ENCODE measurements around the gene RECQL5.

DNA sequence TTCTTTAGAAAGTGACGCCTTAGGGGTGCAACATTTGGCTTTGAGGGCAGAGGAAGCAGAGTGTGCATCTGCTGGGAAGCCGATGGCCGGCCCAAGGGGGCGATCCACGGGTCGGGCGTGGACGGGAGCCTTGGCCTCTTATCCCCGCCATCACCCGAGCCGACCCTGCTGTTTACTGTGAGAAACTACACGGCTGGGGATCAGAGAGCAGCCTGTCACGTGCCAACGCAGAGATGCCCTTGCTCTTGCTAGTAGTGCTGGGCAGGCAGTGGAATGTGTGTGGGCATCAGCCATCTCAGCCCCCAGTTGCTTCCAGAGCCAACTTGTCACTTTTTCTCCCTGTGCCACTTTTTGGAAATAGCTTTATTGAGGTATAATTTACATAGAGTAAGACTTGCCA, 27.6 kb upstream of the RECQL5 start:
- TF ChIP-seq GABPA (IDR thresholded peaks at IDR 0.05; ENCODE audit: borderline replicate concordance, insufficient read depth, low read length) (no peak), CBX8 (IDR thresholded peaks at IDR 0.05; ENCODE audit: borderline replicate concordance, low read depth, low read length) (no peak), HDAC2 (IDR thresholded peaks at IDR 0.05; ENCODE audit: borderline replicate concordance in 1 of 2, low read depth in 2 of 2, low read length in 2 of 2) (no peak), RAD21 (IDR thresholded peaks at IDR 0.05 in 1 of 2, conservative IDR thresholded peaks at IDR 0.05 in 1 of 2; ENCODE audit: low read depth in 2 of 2, low read length in 2 of 2) (no peak)
- TF ChIP-seq, protein P1, sequence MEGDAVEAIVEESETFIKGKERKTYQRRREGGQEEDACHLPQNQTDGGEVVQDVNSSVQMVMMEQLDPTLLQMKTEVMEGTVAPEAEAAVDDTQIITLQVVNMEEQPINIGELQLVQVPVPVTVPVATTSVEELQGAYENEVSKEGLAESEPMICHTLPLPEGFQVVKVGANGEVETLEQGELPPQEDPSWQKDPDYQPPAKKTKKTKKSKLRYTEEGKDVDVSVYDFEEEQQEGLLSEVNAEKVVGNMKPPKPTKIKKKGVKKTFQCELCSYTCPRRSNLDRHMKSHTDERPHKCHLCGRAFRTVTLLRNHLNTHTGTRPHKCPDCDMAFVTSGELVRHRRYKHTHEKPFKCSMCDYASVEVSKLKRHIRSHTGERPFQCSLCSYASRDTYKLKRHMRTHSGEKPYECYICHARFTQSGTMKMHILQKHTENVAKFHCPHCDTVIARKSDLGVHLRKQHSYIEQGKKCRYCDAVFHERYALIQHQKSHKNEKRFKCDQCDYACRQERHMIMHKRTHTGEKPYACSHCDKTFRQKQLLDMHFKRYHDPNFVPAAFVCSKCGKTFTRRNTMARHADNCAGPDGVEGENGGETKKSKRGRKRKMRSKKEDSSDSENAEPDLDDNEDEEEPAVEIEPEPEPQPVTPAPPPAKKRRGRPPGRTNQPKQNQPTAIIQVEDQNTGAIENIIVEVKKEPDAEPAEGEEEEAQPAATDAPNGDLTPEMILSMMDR (IDR thresholded peaks at IDR 0.05; ENCODE audit: control extremely low read depth in 1 of 3, insufficient read depth in 1 of 3, low read depth in 1 of 3, low read length in 3 of 3) = no peak

Data from H1 (cell line).